ENCODE results near the gene JCHAIN. TPM values are rescaled to one million over a fixed set of nuclear protein-coding genes. Genes with fewer than 3 reads are reported as not detected.
"Not testable (repeated sequence)": the region's sequence is repeated elsewhere in the genome, so short reads cannot be mapped to it uniquely, and the experiment has no call there.

JCHAIN gene
- total RNA-seq, 2 donors from 2014 or later: not detected

DNA sequence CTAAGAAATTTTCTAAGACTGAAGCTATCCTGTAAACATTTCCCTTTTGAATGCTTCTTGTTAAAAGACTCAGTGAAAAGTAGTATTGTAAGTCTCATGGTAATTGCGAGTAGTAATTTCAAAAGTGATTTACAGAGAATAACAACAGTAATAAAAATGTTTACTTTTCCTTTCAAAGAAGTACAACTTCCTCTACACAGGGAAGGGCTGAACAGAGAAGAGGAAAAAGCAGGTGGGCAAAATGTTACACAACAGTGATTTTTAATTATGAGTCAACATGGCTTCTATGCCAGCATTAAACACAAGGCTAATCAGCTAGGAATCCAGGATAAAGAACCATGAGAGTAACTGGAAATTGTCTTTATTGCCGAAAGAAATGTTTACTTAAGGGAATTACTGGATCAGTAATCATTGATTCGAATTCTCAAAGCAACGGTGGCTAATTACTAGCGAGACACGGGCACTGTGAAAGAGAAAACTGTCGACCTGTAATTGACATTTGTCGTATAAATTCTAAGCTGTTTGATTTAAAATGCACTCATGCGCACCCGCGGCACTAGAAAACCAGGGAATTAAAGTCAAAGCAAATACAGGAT lies 37.4 kb upstream of the JCHAIN start:
- H3K27ac Mint-ChIP-seq: peak overlapping the region; percentile 77
- H3K36me3 Mint-ChIP-seq (ENCODE audit: low read depth): no peaks in the 10 kb centered on the region
- peak overlapping the region; percentile 86 for H3K4me3 Mint-ChIP-seq
- H3K9me3 Mint-ChIP-seq: no peaks in the 10 kb centered on the region
- no peaks in the 10 kb centered on the region for H3K27me3 Mint-ChIP-seq
- peaks cover 17% of the 10 kb centered on the region for H3K4me1 Mint-ChIP-seq
- ATAC-seq (replicated peaks): no peak

DNA sequence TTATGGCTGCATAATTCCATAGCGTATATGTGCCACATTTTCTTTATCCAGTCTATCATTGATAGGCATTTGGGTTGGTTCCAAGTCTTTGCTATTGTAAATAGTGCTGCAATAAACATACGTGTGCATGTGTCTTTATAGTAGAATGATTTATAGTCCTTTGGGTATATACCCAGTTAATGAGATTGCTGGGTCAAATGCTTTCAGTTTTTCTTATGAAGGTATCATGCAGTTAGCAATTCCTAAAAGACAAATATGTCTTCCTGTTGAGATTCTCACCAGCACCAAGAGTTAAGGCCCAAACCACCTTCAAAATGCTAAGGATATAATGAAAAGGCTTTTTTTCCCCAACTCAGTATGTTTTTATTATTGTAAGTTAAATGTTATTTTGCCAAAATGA lies 36.3 kb upstream of the JCHAIN start:
- not testable (repeated sequence) for ATAC-seq (replicated peaks); H3K9me3 Mint-ChIP-seq; H3K36me3 Mint-ChIP-seq (ENCODE audit: low read depth); H3K27ac Mint-ChIP-seq; H3K27me3 Mint-ChIP-seq; H3K4me3 Mint-ChIP-seq
- peaks cover 17% of the 10 kb centered on the region for H3K4me1 Mint-ChIP-seq

GRCh38 chr4:70701271-70701670 lies 35.0 kb upstream of the JCHAIN start:
- Mint-ChIP-seq H3K27ac (no peak overlapping the region), H3K4me3 (no peak overlapping the region), H3K4me1 (peaks cover 14% of the 10 kb centered on the region), H3K36me3 (ENCODE audit: low read depth) (no peaks in the 10 kb centered on the region), H3K27me3 (no peaks in the 10 kb centered on the region), H3K9me3 (no peaks in the 10 kb centered on the region)
- ATAC-seq (replicated peaks): no peak

DNA sequence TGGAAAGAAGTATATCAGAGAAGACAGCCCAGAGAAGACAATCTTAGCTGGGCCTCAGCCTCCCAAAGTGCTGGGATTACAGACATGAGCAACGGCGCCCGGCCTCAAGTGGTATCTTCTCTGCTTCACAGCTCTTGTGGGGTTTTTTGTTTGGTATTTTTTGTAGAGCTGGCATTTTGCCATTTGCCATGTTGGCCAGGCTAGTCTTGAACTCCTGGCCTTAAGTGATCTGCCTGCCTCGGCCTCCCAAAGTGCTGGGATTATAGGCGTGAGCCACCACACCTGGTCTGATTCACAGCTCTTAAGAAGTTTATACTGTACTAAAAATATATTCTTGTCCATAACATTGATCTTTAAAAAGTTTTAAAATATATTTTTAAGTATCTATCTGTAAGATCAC lies 34.4 kb upstream of the JCHAIN start:
- no peak overlapping the region for H3K27ac Mint-ChIP-seq

DNA sequence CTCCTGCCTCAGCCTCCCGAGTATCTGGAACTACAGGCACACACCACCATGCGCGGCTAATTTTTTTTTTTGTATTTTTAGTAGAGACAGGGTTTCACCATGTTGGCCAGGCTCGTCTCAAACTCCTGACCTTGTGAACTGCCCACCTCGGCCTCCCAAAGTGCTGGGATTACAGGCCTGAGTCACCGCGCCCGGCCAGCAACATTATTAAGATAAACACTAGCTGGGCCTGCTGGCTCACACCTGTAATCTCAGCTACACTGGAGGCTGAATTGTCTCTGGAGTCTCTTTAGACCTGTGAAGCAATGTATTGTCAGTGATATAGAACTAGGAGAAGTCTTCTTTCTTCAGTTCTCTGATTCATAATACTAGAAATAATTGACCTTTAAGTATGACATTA lies 32.1 kb upstream of the JCHAIN start:
- H3K9me3 Mint-ChIP-seq; H3K36me3 Mint-ChIP-seq (ENCODE audit: low read depth); ATAC-seq (replicated peaks); H3K4me3 Mint-ChIP-seq; H3K4me1 Mint-ChIP-seq; H3K27me3 Mint-ChIP-seq; H3K27ac Mint-ChIP-seq: not testable (repeated sequence)

More for the DNA sequence above, 34.4 kb upstream of the JCHAIN start:
- Mint-ChIP-seq H3K4me3 (no peak overlapping the region), H3K9me3 (no peaks in the 10 kb centered on the region), H3K27me3 (no peaks in the 10 kb centered on the region), H3K36me3 (ENCODE audit: low read depth) (no peaks in the 10 kb centered on the region), H3K4me1 (peaks cover 8% of the 10 kb centered on the region)
- ATAC-seq (replicated peaks): no peak

- not testable (repeated sequence) for ATAC-seq (replicated peaks); H3K4me1 Mint-ChIP-seq; H3K4me3 Mint-ChIP-seq
Measured at GRCh38 chr4:70694633-70695032, 28.3 kb upstream of the JCHAIN start.

DNA sequence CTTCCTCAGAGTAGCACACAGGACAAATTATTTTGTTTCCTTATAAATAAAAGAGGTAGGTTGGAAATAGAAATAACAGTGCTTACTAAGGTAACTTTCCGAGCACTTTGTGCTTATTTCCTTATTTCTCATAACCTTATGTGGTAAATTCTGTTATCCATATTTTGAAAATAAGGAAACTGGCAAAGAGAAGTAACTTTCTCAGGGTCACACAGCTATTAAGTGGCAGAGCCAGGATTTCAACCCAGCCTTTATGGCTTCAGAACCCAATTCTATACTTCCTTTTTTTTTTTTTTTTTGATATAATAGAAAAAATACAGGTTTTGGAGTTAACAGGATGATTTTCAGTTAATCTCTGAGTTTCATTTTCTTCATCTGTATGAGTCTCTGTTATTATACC lies 25.4 kb upstream of the JCHAIN start:
- H3K4me3 Mint-ChIP-seq: peak overlapping the region; percentile 96
- peaks cover 17% of the 10 kb centered on the region for H3K4me1 Mint-ChIP-seq
- no peaks in the 10 kb centered on the region for H3K27me3 Mint-ChIP-seq
- peaks cover 63% of the 10 kb centered on the region for H3K36me3 Mint-ChIP-seq (ENCODE audit: low read depth)
- no peaks in the 10 kb centered on the region for H3K9me3 Mint-ChIP-seq
- no peak overlapping the region for H3K27ac Mint-ChIP-seq
- no peak for ATAC-seq (replicated peaks)

More at GRCh38 chr4:70694633-70695032, 28.3 kb upstream of the JCHAIN start:
- peaks cover 42% of the 10 kb centered on the region for H3K36me3 Mint-ChIP-seq (ENCODE audit: low read depth)
- H3K9me3 Mint-ChIP-seq, H3K27me3 Mint-ChIP-seq, H3K27ac Mint-ChIP-seq: not testable (repeated sequence)

DNA sequence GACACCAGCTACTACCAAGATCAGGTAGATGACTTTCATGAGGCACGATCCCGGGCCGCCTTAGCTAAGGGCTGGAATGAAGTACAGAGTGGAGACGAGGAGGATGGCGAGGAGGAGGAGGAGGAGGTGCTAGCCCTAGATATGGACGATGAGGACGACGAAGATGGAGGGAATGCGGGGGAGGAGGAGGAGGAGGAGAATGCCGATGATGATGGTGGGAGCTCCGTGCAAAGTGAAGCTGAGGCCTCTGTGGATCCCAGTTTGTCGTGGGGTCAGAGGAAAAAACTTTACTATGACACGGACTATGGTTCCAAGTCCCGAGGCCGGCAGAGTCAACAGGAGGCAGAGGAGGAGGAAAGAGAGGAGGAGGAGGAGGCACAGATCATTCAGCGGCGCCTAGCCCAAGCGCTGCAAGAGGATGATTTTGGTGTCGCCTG lies 22.5 kb upstream of the JCHAIN start:
- H3K36me3 Mint-ChIP-seq (ENCODE audit: low read depth): peaks cover 59% of the 10 kb centered on the region
- peaks cover 17% of the 10 kb centered on the region for H3K4me1 Mint-ChIP-seq
- peak overlapping the region; percentile 96 for H3K4me3 Mint-ChIP-seq
- peak; percentile 25 for ATAC-seq (replicated peaks)
- peak overlapping the region; percentile 100 for H3K27ac Mint-ChIP-seq
- no peaks in the 10 kb centered on the region for H3K9me3 Mint-ChIP-seq
- no peaks in the 10 kb centered on the region for H3K27me3 Mint-ChIP-seq

- Mint-ChIP-seq H3K36me3 (ENCODE audit: low read depth) (peaks cover 52% of the 10 kb centered on the region), H3K9me3 (no peaks in the 10 kb centered on the region), H3K27ac (peak within 1 kb of the TSS; percentile 100), H3K27me3 (no peaks in the 10 kb centered on the region), H3K4me1 (peaks cover 17% of the 10 kb centered on the region), H3K4me3 (peak within 1 kb of the TSS; percentile 96)
- ATAC-seq (replicated peaks): peak; percentile 90
Measured at GRCh38 chr4:70687821-70688794, 21.8 kb upstream of the JCHAIN start, which contains the start of gene UTP3. UTP3 (plus strand) TSS chr4:70688532; CDS start chr4:70688678, 146 bp downstream.

DNA sequence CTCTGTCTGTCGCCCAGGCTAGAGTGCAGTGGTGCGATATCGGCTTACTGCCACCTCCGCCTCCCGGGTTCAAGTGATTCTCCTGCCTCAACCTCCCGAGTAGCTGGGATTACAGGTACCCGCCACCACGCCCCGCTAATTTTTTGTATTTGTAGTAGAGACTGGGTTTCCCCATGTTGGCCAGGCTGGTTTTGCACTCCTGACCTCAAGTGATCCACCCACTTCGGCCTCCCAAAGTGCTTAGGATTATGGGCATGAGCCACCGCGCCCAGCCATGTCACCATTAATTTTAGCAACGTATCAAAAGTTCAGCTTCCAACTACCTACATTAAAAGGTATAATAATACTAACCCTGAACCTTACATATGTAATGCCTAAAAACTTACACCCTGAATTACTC lies 21.1 kb upstream of the JCHAIN start:
- no peaks in the 10 kb centered on the region for H3K27me3 Mint-ChIP-seq
- peak overlapping the region; percentile 100 for H3K27ac Mint-ChIP-seq
- H3K4me3 Mint-ChIP-seq: peak overlapping the region; percentile 96
- no peak for ATAC-seq (replicated peaks)
- H3K9me3 Mint-ChIP-seq: no peaks in the 10 kb centered on the region
- peaks cover 17% of the 10 kb centered on the region for H3K4me1 Mint-ChIP-seq
- peaks cover 48% of the 10 kb centered on the region for H3K36me3 Mint-ChIP-seq (ENCODE audit: low read depth)

GRCh38 chr4:70682142-70682541 lies 15.8 kb upstream of the JCHAIN start:
- H3K36me3 Mint-ChIP-seq (ENCODE audit: low read depth): not testable (repeated sequence)

GRCh38 chr4:70681704-70682103 lies 15.4 kb upstream of the JCHAIN start:
- H3K27ac Mint-ChIP-seq: no peak overlapping the region
- no peak for ATAC-seq (replicated peaks)
- H3K27me3 Mint-ChIP-seq: no peaks in the 10 kb centered on the region
- H3K4me1 Mint-ChIP-seq: peaks cover 6% of the 10 kb centered on the region
- no peak overlapping the region for H3K4me3 Mint-ChIP-seq
- no peaks in the 10 kb centered on the region for H3K9me3 Mint-ChIP-seq
- H3K36me3 Mint-ChIP-seq (ENCODE audit: low read depth): no peaks in the 10 kb centered on the region

More at GRCh38 chr4:70682142-70682541, 15.8 kb upstream of the JCHAIN start:
- H3K4me1 Mint-ChIP-seq; ATAC-seq (replicated peaks); H3K4me3 Mint-ChIP-seq; H3K9me3 Mint-ChIP-seq; H3K27me3 Mint-ChIP-seq; H3K27ac Mint-ChIP-seq: not testable (repeated sequence)

- H3K27me3 Mint-ChIP-seq: no peaks in the 10 kb centered on the region
- H3K27ac Mint-ChIP-seq: no peak overlapping the region
- ATAC-seq (replicated peaks): no peak
- peaks cover 6% of the 10 kb centered on the region for H3K4me1 Mint-ChIP-seq
- no peaks in the 10 kb centered on the region for H3K36me3 Mint-ChIP-seq (ENCODE audit: low read depth)
- no peak overlapping the region for H3K4me3 Mint-ChIP-seq
- H3K9me3 Mint-ChIP-seq: no peaks in the 10 kb centered on the region
Measured at GRCh38 chr4:70680934-70681333, 14.6 kb upstream of the JCHAIN start.

DNA sequence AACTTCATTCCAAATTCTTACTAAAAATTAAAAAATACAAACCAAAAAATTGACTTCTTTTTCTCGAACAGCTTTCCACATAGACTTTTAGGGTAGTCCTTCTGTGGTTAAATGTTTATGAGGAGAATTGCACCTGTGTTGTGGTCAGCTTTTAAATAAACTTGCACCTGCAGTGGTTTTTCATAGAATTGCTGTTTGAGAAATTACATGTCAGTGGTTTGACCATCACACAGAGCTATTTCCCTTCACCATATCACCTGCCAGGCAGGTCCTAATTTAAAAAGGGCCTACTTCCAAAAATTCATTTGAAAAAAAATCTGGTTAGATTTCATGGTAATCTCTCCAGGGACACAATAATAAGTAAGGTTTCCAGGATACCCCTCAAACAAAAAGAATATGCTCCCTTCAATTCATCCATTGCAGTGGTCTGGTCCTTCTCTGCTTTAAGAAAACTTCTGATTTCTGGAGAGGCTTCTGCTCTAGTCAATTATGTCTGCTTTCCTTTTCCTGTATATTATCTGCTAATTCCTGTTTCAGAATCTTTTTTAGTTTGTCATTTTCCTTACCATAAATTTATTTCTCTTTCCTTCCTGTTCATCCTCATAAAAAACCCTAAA lies 12.2 kb upstream of the JCHAIN start:
- H3K36me3 Mint-ChIP-seq (ENCODE audit: low read depth): no peaks in the 10 kb centered on the region
- H3K4me3 Mint-ChIP-seq: no peak overlapping the region
- no peak for ATAC-seq (replicated peaks)
- H3K27me3 Mint-ChIP-seq: peaks cover 3% of the 10 kb centered on the region
- H3K9me3 Mint-ChIP-seq: no peaks in the 10 kb centered on the region
- H3K27ac Mint-ChIP-seq: no peak overlapping the region
- peaks cover 6% of the 10 kb centered on the region for H3K4me1 Mint-ChIP-seq
